Transverse colon (tissue), 4 donors: ENCODE data around the gene PAFAH2.

Experiments
- POLR2A ChIP-seq: fragments of 450-650 bp; IDR thresholded peaks from one replicate; pipeline ENCODE4 v1.6.1; 2016; ENCODE audit warnings: antibody characterized with exemption, mild to moderate bottlenecking, moderate library complexity
- POLR2AphosphoS5 ChIP-seq, 3 donors: sonication (generic); formaldehyde crosslinking; IDR thresholded peaks; one replicate each; pipeline ENCODE4 v1.6.1; 2016; ENCODE audit warnings: antibody characterized with exemption in 3 of 3
- TF ChIP-seq, protein P1 (sequence below), 5 experiments: fragments of 200-600 bp in 3 of 5; fragments of 450-650 bp in 2 of 5; sonication (generic) in 3 of 5; IDR thresholded peaks; 1 replicate in 2 of 5; 2 replicates in 3 of 5; pipeline ENCODE4 v1.5.1; 2016 to 2017; ENCODE audit warnings: antibody characterized with exemption in 5 of 5, inconsistent platforms in 3 of 5, mild to moderate bottlenecking in 2 of 5, moderate library complexity in 1 of 5

DNA sequence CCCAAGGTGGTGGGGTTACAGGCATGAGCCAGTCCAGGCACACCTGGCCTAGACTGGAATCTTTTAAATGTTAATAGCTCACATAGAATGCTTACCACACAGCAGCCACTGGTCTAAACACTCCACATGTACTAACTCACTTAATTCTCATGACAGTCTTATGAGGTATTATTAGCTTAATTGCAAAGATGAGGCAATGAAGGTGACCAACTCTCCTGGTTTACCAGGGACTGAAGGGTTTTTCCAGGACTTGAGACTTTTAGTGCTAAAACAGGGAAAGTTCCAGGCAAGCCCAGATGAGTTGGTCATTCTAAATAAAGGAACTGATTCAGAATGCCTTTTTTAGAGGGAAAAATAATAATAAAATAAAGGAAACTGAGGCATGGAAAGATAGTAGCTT lies 84.7 kb downstream of the PAFAH2 start:
- no peak for TF ChIP-seq POLR2AphosphoS5 (IDR thresholded peaks at IDR 0.05)
- TF ChIP-seq, protein P1, sequence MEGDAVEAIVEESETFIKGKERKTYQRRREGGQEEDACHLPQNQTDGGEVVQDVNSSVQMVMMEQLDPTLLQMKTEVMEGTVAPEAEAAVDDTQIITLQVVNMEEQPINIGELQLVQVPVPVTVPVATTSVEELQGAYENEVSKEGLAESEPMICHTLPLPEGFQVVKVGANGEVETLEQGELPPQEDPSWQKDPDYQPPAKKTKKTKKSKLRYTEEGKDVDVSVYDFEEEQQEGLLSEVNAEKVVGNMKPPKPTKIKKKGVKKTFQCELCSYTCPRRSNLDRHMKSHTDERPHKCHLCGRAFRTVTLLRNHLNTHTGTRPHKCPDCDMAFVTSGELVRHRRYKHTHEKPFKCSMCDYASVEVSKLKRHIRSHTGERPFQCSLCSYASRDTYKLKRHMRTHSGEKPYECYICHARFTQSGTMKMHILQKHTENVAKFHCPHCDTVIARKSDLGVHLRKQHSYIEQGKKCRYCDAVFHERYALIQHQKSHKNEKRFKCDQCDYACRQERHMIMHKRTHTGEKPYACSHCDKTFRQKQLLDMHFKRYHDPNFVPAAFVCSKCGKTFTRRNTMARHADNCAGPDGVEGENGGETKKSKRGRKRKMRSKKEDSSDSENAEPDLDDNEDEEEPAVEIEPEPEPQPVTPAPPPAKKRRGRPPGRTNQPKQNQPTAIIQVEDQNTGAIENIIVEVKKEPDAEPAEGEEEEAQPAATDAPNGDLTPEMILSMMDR (IDR thresholded peaks at IDR 0.05) = no peak
- TF ChIP-seq POLR2A = no peak
